ENCODE measurements around the gene SH3BP4.

The SH3BP4 gene

GRCh38 chr2:235097196-235097595, 145.4 kb downstream of the SH3BP4 start:
- TF ChIP-seq CTCF (conservative IDR thresholded peaks at IDR 0.05), result no peak
- TF ChIP-seq ZFX (IDR thresholded peaks at IDR 0.05), result no peak
- no peak overlapping the region for H3K27ac ChIP-seq

GRCh38 chr2:235098269-235098668, 146.5 kb downstream of the SH3BP4 start:
- TF ChIP-seq CTCF (conservative IDR thresholded peaks at IDR 0.05) (peak; percentile 35), ZFX (IDR thresholded peaks at IDR 0.05) (no peak)
- H3K27ac ChIP-seq, result no peak overlapping the region

- no peak overlapping the region for H3K27ac ChIP-seq
- no peak for TF ChIP-seq ZFX (IDR thresholded peaks at IDR 0.05)
- no peak for TF ChIP-seq CTCF (conservative IDR thresholded peaks at IDR 0.05)
Observed at GRCh38 chr2:235098736-235099494, 147.1 kb downstream of the SH3BP4 start.

GRCh38 chr2:235102896-235103295, 151.1 kb downstream of the SH3BP4 start:
- TF ChIP-seq CTCF (conservative IDR thresholded peaks at IDR 0.05) (no peak), ZFX (IDR thresholded peaks at IDR 0.05) (no peak)
- no peak overlapping the region for H3K27ac ChIP-seq
